ENCODE data around the gene SLC6A15. TPM values are rescaled to one million over a fixed set of nuclear protein-coding genes. Genes with fewer than 3 reads are reported as not detected.

The SLC6A15 gene
- total RNA-seq, 1 experiment from 2014 or later = 0.07 TPM

GRCh38 chr12:84811291-84811690 lies 101.3 kb downstream of the SLC6A15 start:
- intact Hi-C loops (cut with micrococcal nuclease) = no loop called here
- H3K36me3 ChIP-seq (ENCODE audit: control insufficient read depth in 1 of 2, insufficient read depth in 2 of 2, low read length in 2 of 2) = no peaks in the 10 kb centered on the region
- no peak overlapping the region for H3K4me2 ChIP-seq (ENCODE audit: low read length)
- BruUV-seq (replicated peaks) = no TSS peak
- H3K27ac ChIP-seq (ENCODE audit: low read depth, low read length) = no peak overlapping the region
- ChIA-PET RAD21 (ENCODE audit: low non-redundant PET in 1 of 2, low total read pairs in 2 of 2, uncharacterized antibody in 2 of 2, unreplicated experiment in 2 of 2) (no interaction called here), CTCF (no interaction called here), POLR2A (no interaction called here)
- H3K9me3 ChIP-seq (ENCODE audit: control insufficient read depth in 1 of 2, insufficient read depth in 1 of 2, low read depth in 1 of 2, low read length in 2 of 2) = no peaks in the 10 kb centered on the region
- H2AFZ ChIP-seq (ENCODE audit: low read depth, low read length, poor library complexity, severe bottlenecking) = no peak overlapping the region
- TF ChIP-seq SIN3A (IDR thresholded peaks at IDR 0.05; ENCODE audit: low read depth) = no peak
- TF ChIP-seq ELF1 (IDR thresholded peaks at IDR 0.05; ENCODE audit: borderline replicate concordance, low read depth) = no peak
- TF ChIP-seq CBX3 (IDR thresholded peaks at IDR 0.05; ENCODE audit: low read depth) = no peak
- TF ChIP-seq, protein P1, sequence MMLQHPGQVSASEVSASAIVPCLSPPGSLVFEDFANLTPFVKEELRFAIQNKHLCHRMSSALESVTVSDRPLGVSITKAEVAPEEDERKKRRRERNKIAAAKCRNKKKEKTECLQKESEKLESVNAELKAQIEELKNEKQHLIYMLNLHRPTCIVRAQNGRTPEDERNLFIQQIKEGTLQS (IDR thresholded peaks at IDR 0.05) = no peak
- no peak for TF ChIP-seq SRF (IDR thresholded peaks at IDR 0.05; ENCODE audit: low read depth)
- TF ChIP-seq, protein P2, sequence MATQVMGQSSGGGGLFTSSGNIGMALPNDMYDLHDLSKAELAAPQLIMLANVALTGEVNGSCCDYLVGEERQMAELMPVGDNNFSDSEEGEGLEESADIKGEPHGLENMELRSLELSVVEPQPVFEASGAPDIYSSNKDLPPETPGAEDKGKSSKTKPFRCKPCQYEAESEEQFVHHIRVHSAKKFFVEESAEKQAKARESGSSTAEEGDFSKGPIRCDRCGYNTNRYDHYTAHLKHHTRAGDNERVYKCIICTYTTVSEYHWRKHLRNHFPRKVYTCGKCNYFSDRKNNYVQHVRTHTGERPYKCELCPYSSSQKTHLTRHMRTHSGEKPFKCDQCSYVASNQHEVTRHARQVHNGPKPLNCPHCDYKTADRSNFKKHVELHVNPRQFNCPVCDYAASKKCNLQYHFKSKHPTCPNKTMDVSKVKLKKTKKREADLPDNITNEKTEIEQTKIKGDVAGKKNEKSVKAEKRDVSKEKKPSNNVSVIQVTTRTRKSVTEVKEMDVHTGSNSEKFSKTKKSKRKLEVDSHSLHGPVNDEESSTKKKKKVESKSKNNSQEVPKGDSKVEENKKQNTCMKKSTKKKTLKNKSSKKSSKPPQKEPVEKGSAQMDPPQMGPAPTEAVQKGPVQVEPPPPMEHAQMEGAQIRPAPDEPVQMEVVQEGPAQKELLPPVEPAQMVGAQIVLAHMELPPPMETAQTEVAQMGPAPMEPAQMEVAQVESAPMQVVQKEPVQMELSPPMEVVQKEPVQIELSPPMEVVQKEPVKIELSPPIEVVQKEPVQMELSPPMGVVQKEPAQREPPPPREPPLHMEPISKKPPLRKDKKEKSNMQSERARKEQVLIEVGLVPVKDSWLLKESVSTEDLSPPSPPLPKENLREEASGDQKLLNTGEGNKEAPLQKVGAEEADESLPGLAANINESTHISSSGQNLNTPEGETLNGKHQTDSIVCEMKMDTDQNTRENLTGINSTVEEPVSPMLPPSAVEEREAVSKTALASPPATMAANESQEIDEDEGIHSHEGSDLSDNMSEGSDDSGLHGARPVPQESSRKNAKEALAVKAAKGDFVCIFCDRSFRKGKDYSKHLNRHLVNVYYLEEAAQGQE (IDR thresholded peaks at IDR 0.05; ENCODE audit: low read depth) = no peak
- no peak for TF ChIP-seq JUND (IDR thresholded peaks at IDR 0.05)
- TF ChIP-seq ZNF274 (IDR thresholded peaks at IDR 0.05; ENCODE audit: low read depth, low read length) = no peak
- TF ChIP-seq EZH2 (IDR thresholded peaks at IDR 0.05) = no peak
- TF ChIP-seq CEBPB (IDR thresholded peaks at IDR 0.05; ENCODE audit: low read depth) = no peak
- TF ChIP-seq POLR2A (IDR thresholded peaks at IDR 0.05; ENCODE audit: borderline replicate concordance, extremely low read depth, insufficient read depth, insufficient read length) = no peak
- TF ChIP-seq ZFX (IDR thresholded peaks at IDR 0.05) = no peak
- no peak for TF ChIP-seq FOSL1 (IDR thresholded peaks at IDR 0.05; ENCODE audit: low read depth)
- no peak for ATAC-seq
- no peaks in the 10 kb centered on the region for H3K79me2 ChIP-seq (ENCODE audit: insufficient read depth, low read length)
- H3K9me2 ChIP-seq (ENCODE audit: insufficient read depth) = no peaks in the 10 kb centered on the region
- H3K27me3 ChIP-seq (ENCODE audit: insufficient read depth, low read length) = no peaks in the 10 kb centered on the region
- DNase-seq (ENCODE audit: low read depth, low spot score) = no peak
- no peak overlapping the region for H3K4me3 ChIP-seq (replicated peaks in 1 of 2; ENCODE audit: low read depth in 1 of 2, low read length in 2 of 2)
- H4K20me1 ChIP-seq (ENCODE audit: insufficient read depth) = no peaks in the 10 kb centered on the region
- H3K9ac ChIP-seq (ENCODE audit: low read length) = no peak overlapping the region
- no peaks in the 10 kb centered on the region for H3K4me1 ChIP-seq (ENCODE audit: control insufficient read depth in 1 of 2, insufficient read depth in 2 of 2, low read length in 2 of 2)

Measured in HCT116 (cell line).